Activated T-helper 1 cell treated with anti-CD3 and anti-CD28 coated beads, Interleukin-2, amount 50 U/mL, for 16 hours (primary cell): ENCODE measurements around the gene ASCL2.

ENCODE experiments used
- DNase-seq, 2 donors: peaks; one replicate each; pipeline ENCODE4 v3.0.0-alpha.2; 2020; ENCODE audit warnings: low read depth in 1 of 2, low spot score in 1 of 2

ASCL2 gene, protein sequence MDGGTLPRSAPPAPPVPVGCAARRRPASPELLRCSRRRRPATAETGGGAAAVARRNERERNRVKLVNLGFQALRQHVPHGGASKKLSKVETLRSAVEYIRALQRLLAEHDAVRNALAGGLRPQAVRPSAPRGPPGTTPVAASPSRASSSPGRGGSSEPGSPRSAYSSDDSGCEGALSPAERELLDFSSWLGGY

DNA sequence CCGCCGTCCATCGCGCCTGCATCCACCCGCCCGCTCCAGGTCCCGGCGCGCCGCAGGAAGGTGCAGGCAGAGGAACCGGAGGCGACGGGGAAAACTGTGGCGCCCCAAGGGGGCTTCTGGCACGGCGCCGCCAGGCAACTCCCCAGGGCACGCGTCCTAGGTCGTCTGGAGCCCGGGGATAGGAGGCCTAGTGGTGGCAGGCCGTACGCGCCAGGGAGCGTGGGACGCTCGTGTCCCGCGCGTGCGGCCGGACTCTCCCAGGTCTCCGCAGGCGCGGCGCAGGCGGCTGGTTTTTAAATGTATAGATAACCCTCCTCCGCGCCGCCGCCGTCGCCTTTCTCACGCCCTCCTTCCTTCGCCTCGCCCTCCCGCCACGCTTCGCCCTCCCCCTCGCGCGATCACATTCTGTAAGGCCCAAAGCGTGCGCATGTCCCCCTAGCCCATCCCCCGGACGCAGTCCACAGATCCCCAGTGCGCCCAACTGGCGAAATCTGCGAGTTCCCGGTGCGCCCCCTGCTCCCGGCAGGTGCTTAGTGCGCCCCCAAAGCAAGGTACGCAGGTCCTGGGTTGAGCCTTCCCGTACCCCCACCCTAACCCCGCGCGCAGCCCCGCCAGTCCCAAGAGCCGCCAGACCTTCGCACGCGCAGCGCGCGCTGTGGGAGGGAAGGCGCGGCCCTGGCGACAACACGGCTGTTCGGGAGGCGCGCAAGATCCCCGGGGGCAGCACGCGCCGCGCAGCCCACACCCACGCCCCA is at the start of gene ASCL2:
ASCL2 (minus strand) TSS at position 267 of the 755 bp plus-strand sequence; CDS start at position 11, 256 bp downstream.
- DNase-seq, result no peak

DNA sequence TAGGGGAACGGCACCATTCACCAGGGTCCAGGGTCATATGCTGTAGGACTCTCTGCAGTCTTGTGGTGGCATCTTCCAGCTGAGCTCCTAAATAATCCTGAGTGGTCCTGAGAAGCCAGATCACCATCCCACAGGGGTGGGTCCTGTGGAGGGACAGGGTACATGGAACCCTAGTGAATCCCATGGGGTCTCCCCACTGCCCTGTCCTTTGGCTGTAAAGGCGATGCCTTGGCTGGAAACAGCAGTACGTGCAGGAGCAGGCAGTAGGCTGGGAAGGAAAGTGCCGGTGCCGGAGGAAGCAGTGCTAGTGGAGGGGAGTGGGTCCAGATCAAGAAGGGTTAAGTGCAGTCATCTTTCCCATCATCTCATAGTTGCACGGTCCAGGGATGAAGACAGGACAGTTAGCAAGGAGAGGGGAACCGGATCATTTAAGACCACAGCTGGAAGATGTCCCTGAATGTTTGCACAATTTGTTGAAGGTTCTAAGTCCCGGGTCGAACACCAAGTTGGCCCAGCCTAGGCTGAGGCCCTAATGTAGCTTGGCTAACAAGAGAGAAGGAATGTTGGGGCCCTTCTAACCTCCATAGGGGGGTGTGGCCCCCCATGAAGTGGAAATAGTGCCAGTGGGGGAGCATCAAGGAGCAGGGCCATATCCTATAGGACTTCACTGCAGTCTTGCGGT is 49.5 kb upstream of the ASCL2 start:
- no peak for DNase-seq

DNA sequence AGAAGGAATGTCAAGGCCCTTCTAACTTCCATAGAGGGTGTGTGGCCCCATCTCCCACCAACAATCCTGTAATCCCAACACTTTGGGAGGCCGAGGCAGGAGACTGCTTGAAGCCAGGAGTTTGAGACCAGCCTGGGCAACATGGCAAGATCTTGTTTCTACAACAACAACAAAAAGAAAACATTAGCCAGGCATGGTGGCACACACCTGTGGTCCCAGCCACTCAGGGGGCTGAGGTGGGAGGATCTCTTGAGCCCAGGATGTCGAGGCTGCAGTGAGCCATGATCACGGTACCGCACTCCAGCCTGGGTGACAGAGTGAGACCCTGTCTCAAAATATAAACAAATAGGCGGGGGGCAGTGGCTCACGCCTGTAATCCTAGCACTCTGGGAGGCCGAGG is 48.3 kb upstream of the ASCL2 start:
- DNase-seq, result no peak

DNA sequence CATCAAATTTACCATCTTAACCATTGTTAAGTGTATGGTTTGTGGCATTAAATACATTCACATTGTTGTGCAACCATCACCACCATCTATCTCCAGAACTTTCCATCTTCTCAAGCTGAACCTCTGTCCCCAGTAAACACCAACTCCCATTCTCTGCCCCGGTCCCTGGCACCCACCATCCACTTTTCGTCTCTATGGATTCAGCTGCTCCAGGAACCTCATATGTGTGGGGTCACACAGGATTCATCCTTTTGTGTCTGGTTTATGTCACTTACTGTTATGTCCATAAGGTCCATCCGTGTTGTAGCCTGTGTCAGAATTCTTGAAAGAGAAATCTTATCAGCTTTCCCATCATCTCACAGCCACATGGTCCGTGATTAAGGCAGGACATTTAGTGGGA is 47.7 kb upstream of the ASCL2 start:
- no peak for DNase-seq

DNA sequence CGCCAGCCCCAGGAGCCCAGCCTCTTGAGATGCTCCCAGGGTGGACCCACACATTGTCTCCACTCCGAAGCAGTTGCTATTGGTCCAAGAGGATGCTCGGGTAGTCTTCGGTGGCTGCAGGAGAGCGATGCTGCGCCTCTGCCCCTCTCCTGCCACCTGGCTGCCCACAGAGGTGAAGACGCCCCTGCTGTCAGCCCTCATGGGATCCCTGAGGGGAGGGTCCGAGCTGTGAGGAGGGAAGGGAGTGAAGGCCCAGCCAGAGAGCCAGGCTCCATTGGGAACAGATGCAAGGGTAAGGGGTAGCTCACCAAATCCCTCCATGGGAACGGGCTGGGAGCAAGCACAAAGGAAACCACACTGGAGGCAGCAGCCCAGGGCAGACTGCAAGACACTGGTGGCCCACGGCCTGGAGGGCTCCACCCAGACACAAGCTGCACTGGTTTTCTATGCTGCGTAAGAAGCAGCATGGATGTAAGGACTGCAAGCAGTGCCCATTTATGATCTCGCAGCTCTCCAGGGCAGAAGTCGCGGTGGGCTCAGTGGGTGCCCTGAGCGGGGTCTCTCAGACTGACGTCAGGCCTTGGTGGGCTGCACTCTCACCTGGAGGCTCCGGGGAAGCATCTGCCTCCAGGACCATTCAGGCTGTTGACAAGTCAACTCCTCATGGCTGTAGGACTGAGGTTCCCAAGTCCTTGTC is 47.1 kb upstream of the ASCL2 start:
- DNase-seq, result no peak

DNA sequence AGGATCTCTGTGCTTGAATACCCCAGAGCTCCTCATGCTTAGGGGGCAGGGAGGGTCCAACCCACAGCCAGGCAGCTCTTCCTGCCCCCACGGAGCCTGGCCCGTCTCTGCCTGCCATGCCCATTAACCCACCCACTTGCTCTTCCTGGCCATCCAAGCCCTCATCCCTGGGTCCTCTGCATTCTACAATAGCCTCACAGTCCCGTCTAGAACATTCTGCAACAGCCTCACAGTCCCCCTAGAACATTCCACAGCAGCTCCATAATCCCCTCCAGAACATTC is 46.5 kb upstream of the ASCL2 start:
- no peak for DNase-seq

DNA sequence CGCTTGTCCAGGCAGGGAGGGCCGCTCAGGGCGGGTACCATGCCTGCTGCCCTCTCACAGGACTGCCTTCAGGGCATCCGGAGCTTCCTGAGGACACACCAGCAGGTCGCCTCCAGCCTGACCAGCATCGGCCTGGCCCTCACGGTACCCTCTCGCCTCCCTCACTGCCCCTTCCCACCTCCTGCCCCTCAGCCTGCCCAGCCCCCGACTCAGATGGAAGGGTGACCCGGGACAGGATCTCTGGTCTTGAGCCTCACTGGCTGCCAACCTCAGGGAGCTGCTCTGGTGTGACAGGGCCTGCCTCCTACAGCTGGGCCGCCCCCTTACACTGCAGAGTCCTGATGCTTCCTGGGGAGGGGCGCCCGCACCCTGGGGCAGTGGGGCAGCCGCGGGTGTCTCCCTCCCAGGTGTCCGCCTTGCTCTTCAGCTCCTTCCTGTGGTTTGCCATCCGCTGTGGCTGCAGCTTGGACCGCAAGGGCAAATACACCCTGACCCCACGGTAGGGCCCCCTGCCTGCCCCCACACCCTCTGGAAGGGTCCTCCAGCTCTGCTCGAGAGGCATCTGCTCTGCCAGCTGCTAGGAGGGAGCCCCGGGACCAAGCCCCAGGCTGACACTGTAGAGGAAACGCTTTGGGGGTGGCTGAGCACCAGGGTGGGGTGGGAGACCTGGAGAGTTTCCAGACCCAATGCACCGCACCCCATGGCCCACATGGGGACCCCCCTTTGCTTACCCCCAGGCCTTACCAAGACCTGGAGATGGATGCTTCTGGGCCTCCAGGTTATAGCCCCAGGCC is 46.0 kb upstream of the ASCL2 start:
- DNase-seq, result no peak

DNA sequence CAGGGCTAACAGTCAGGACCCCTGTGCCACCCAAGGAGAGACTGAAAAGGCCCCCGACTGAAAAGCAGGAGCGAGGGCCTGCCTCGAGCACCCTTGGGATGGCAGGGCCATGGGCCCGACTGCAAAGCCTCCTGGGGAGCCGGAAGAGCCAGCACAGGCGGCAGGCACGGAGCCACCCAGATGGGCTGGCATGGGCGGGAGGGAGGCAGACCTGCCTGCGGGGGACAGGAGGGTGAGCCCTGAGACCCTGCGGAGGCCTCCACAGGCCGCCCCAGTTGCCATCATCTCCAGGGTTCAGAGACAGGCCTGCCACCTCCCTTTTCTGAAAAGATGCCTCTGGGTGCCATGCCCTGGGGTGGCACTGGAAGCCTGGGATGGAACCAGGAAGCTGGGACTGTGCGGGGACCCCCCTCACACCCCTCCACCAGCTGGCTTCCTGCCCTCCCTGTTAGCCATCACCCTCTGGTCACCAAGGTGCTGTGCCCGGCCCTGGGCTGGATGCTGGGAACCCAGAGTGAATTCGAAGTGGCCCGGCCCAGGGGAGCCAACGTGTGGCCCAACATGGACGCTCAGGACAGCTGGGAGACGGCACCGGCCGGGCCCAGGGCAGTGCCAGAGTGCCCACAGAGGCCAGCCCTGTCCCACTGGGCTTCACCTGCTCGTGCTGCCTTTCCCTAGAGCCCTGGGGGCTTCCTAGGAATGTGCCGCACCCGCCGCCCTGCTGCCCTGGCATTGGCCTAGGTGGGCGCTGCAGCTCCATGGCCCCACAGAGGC is 45.2 kb upstream of the ASCL2 start:
- DNase-seq, result no peak

DNA sequence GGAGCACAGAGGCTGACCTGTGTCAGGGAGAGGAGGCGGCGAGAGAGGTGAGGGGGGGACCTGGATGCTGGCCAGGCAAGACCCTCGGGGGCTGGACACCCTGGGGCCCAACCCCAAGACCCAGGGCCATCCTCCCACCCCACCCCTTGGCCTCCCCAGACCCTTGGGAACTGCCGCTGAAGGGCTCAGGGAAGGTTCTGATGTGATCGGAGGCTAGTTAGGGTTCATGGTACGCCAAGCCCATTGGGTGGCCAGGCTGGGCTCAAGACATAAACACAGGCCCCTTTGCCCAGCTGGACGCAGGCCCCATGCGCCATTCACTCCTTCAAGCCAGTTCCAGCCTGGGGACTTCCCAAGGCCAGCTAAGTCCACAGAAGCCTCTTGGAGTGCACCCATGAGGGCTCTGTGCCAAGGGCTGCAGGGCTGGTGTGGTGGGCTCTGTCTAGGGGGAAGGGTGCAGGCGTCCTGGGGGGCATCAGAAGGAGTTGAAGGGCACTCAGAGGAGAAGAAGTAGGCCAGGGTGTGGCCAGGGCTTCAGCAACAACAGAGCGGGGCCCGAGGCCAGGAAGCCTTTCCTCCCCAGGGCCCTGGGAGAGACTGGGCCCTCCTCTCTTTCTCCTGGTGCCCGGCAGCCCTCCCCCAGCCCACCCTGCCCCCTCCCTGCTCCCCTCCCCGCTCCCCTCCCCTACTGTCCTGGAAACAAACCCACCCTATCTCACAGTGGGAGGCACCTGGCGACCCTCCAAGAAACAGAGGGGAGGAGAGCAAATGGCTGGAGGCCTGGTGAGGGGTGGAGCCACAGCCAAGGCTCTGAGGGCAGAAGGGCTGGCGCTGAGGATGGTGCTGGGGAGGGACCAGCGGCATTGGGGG is 44.4 kb upstream of the ASCL2 start:
- DNase-seq, result no peak

DNA sequence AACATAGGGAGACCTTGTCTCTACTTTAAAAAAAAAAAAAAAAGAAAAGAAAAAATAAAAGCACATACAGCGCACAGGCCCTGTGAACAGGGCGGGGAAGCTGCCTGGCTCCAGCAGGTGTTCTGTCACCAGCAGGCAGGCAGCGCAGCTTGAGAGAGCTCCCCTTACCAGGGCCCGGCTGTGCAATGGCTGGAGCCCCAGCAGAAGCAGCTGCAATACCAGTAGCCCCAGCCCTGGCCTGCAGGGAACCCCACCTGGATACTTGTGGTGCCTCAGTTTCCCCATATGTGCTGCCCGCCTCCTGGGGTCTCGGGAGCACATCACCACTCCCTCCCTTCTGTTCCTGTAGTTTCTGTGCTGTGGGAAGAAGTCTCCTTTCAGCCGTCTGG is 43.7 kb upstream of the ASCL2 start:
- DNase-seq, result no peak

DNA sequence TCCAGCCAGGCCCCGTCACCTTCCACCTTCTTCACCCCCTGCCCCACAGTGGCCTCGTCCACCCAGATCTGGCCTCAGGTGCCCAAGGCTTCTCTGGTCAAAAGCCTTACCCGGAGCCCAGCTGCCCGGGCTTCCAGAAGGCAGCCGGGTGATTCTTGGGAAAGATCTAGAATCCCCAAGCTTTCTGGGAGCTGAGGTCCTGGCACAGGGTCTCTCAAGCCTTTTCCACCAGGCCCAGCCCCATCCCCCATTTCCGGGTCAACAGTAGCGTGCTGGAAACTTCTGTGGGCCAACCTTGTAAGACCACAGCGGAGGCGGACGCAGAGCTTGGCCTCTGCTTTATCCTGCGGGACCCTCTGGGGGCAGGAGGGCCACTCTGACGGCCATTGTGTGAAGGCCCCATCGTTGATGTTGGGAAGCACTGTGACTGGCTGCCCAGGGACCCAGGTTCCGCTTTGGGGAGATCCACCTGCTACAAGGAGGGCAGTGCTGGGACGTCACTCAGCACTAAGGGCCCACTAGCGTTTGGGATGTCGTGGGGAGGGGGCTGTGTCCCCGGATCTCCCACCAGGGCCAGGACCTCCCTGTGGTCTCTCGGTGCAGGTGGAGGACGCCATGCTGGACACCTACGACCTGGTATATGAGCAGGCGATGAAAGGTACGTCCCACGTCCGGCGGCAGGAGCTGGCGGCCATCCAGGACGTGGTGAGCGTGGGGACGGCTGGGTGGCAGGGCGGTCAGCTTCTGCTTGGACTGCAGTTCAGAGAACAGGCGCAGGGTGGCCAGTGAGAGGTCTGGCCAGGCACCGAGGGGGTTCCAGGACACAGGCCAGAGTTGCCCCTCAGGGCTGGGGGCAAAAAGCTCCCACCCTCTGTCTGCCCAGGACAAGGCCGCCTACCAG is 42.9 kb upstream of the ASCL2 start:
- no peak for DNase-seq

DNA sequence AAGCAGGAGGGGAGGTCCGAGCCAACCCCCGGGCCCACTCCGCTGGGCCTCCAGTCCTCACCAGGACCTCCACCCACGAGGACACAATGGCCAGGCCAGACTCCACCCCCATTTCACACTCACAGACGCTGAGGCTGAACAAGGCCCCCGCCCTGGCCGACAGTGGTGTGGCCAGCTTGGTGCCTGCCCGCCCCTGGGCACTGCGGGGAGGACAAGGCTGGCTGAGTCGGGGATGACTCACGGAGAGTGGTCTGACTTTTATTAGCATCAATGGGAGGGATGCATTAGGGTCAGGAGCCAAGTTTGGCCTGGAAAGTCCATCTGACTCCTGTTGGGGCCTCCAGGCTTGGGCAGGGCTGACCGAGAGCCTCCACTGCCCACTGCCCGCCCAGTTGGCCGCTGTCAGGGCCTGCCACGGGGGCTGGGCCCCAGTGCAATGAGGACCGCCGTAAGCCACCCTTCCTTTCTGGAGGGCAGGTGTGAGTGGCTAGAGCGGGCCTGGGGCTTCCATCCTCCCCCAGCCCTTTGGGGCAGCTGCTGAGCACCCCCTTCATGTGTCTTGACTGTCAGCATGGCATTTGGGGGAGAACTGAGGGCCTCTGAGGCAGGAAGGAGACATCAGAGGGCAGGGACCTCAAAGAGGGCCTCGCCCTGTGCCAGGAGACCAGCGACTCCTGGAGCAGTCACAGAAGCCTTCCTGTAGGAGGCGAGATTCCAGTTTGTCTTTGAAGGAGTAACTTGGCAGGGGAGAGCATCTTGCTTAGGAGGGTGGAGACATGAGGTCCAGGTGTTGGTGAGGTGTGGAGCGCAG is 42.0 kb upstream of the ASCL2 start:
- DNase-seq, result no peak

DNA sequence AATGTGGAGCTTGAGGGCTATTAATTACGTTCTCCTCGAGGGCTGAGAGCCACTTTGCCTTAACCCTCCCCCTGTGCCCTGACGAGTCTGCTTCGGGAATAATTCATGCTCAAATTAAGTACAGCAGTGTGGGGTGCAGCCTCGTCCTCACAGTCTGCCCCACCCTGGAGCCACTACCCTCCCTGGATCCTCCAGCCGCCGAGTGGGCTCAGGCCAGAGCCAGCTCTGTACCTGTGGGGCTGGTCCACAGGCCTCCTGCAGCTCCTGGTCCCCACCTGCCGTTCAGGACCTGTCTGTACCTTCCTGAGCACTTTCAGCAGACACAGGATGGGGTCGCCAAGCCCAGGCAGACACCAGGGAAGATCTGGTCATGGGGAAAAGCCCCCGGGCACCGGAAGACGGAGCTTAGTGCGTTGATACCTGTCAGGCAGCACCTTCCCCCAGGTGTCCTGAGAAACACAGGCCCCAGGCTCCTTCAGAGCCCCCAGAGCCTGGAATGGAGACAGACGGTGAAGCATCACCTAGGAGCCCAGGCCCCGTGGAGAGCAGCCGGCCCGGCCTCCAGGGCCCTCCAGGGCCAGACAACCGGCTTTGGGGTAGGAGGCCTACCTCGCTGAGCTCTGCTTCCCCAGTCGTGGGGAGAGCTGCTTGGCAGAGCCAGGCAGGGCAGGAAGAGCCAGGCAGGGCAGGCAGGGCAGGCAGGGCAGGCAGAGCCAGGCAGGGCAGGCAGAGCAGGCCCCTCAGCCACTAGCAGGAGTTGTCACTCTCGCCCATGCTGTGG is 41.2 kb upstream of the ASCL2 start:
- no peak for DNase-seq

DNA sequence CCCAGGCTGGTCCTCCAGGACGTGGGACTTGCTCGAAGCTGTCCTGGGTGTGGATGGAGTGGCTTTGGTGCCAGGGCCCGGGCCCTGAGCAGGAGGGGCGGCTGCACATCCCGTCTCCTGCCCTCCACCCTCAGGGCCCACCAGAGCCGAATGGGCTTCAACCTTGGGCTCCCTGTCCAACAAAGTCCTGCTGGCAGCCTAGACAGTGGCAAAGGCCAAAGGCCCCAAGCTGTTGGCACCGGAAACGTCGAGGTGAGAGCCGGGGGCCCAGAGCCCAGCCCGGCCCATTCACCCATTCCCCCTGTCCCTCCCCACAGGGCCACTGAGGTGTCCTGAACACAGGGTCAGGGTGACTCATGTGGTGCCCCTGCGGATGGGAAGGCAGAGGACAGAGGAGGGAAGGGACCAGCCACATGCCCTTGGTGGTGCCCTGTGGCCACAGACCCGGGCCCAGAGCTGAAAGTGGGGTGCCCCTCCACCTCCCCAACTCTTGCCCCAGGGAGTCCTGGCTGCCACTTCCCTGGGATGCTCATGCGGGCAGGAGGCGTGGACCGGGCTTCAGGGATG is 40.5 kb upstream of the ASCL2 start:
- DNase-seq, result no peak

DNA sequence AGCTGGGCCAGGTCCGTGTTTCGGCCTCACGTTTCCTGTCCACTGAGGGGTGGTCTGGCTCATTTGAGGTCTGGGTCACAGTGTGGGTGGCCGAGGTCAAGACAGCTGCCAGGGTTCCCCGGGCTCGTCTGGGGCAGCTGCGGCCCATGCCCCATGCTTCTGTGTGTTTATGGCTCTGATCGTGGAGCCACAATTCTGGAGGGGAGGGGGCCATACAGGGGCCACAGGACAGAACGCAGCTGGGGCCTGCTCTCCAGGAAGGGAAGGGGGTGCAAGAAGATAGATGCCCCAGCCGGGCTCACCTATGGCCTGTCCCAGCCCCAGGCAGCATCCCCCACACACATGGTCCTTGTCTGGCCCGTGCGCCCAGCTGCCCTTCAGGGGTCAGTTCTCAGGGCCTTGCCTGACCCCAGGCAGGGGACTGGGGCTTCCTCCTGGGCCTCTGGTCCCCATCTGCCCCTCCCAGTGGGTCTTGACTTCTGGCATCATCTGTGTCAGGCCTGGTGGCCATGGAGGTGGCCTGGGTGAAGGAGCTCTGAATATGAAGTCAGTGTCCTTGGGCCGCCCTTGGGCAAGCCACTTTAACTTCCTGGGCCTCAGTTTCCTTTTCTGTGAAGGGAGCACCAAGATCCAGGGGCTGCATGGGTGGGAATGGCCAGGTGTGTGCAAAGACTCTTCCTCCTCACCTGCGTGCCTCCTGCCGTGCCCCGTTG is 39.8 kb upstream of the ASCL2 start:
- DNase-seq, result no peak
